Measurements from ENCODE around the gene SPEG.

Gene SPEG

GRCh38 chr2:219465659-219466561, 31.3 kb downstream of the SPEG start:
- no peak for DNase-seq

GRCh38 chr2:219466816-219467735, 32.4 kb downstream of the SPEG start:
- DNase-seq, result no peak

GRCh38 chr2:219467736-219468075, 33.1 kb downstream of the SPEG start:
- DNase-seq, result no peak

- DNase-seq, result no peak
These were observed 34.0 kb downstream of the SPEG start for GRCh38 chr2:219468410-219469185.

GRCh38 chr2:219469186-219469724, 34.6 kb downstream of the SPEG start:
- DNase-seq, result no peak

- DNase-seq, result no peak
These were observed 35.8 kb downstream of the SPEG start for GRCh38 chr2:219470429-219470828.

GRCh38 chr2:219471476-219472371, 37.1 kb downstream of the SPEG start:
- DNase-seq, result no peak

- no peak for DNase-seq
These were observed 38.1 kb downstream of the SPEG start for GRCh38 chr2:219472629-219473187.

GRCh38 chr2:219473511-219473910, 38.9 kb downstream of the SPEG start:
- no peak for DNase-seq

- no peak for DNase-seq
These were observed 39.8 kb downstream of the SPEG start for GRCh38 chr2:219474285-219475060.

- no peak for DNase-seq
These were observed 40.6 kb downstream of the SPEG start for GRCh38 chr2:219475278-219475677.

- peak; percentile 41 for DNase-seq
These were observed 41.3 kb downstream of the SPEG start for GRCh38 chr2:219475697-219476651.

- DNase-seq, result no peak
These were observed 42.1 kb downstream of the SPEG start for GRCh38 chr2:219476652-219477151.

GRCh38 chr2:219477179-219477578, 42.5 kb downstream of the SPEG start:
- DNase-seq, result no peak

- no peak for DNase-seq
These were observed 43.2 kb downstream of the SPEG start for GRCh38 chr2:219477815-219478214.

GRCh38 chr2:219478916-219479315, 44.3 kb downstream of the SPEG start:
- DNase-seq, result no peak

GRCh38 chr2:219480004-219480403, 45.4 kb downstream of the SPEG start:
- no peak for DNase-seq

GRCh38 chr2:219482674-219483405, 48.2 kb downstream of the SPEG start:
- DNase-seq, result no peak
